B cell (primary cell): ENCODE data around the gene ADRB2. TPM values are rescaled to one million over a fixed set of nuclear protein-coding genes. Genes with fewer than 3 reads are reported as not detected.

Experiments
- ATAC-seq: fragments of 200-7000 bp; cut with Tn5 transposase; one replicate; pipeline ENCODE4 v1.10.0; 2021; ENCODE audit warnings: low read depth, mild to moderate bottlenecking, moderate number of reproducible peaks, moderate library complexity
- CTCF ChIA-PET: fragments of 350-600 bp; sonication (Branson Sonifier 250); formaldehyde crosslinking; loops from one replicate; lab custom pipeline; 2021; ENCODE audit warnings: antibody characterized with exemption, inconsistent platforms; lab: Charles Lee
- POLR2A ChIA-PET: fragments of 350-600 bp; sonication (Branson Sonifier 250); formaldehyde crosslinking; loops from one replicate; lab custom pipeline; 2021; ENCODE audit warnings: antibody characterized with exemption; lab: Charles Lee
- DNase-seq: peaks from one replicate; pipeline ENCODE4 v3.0.0; 2013
- H2AFZ ChIP-seq: 2 replicates; pipeline ENCODE4 v1.6.1; 2012; ENCODE audit warnings: mild to moderate bottlenecking, low read depth, low read length; ENCODE audit not compliant: insufficient read depth, poor library complexity, severe bottlenecking
- H3K27ac ChIP-seq, 2 donors: 1 replicate in 1 of 2; 2 replicates in 1 of 2; pipeline ENCODE4 v1.5.1; 2012 to 2013; ENCODE audit warnings: low read length in 2 of 2, mild to moderate bottlenecking in 2 of 2, moderate library complexity in 1 of 2
- H3K27me3 ChIP-seq, 4 experiments: fragments of 200-600 bp in 1 of 4; sonication (generic) in 1 of 4; replicated peaks in 1 of 4; 1 replicate in 2 of 4; 2 replicates in 2 of 4; pipeline versions ENCODE4 v1.6.1 to v1.7.0; 2013 to 2016; ENCODE audit warnings: low read length in 3 of 4, mild to moderate bottlenecking in 2 of 4, mixed read lengths in 1 of 4, moderate library complexity in 1 of 4; ENCODE audit not compliant: insufficient read depth in 4 of 4, control insufficient read depth in 3 of 4; ENCODE audit errors: control extremely low read depth in 1 of 4
- H3K36me3 ChIP-seq, 2 experiments: replicated peaks in 1 of 2; 1 replicate in 1 of 2; 2 replicates in 1 of 2; pipeline versions ENCODE4 v1.6.1 to v1.7.1; 2013; ENCODE audit warnings: low read length in 1 of 2; ENCODE audit not compliant: insufficient read depth in 2 of 2, control insufficient read depth in 1 of 2; ENCODE audit errors: control extremely low read depth in 1 of 2, extremely low read depth in 1 of 2
- H3K4me1 ChIP-seq, 2 donors: fragments of 200-600 bp in 1 of 2; sonication (generic) in 1 of 2; 1 replicate in 1 of 2; 2 replicates in 1 of 2; pipeline versions ENCODE4 v1.5.1 to v1.6.1; 2013 to 2017; ENCODE audit warnings: low read length in 2 of 2; ENCODE audit not compliant: control insufficient read depth in 2 of 2, insufficient read depth in 2 of 2
- H3K4me2 ChIP-seq: replicated peaks from 2 replicates; pipeline ENCODE3; 2012; ENCODE audit warnings: mild to moderate bottlenecking, low read depth, low read length; ENCODE audit not compliant: poor library complexity, severe bottlenecking
- H3K4me3 ChIP-seq, 5 experiments: fragments of 200-600 bp in 1 of 5; sonication (generic) in 1 of 5; 1 replicate in 3 of 5; 2 replicates in 2 of 5; pipeline versions ENCODE4 v1.5.1 to v1.7.0; 2011 to 2016; ENCODE audit warnings: low read length in 4 of 5, mild to moderate bottlenecking in 4 of 5, low read depth in 2 of 5, control low read depth in 1 of 5, moderate library complexity in 1 of 5; ENCODE audit not compliant: insufficient read depth in 1 of 5; ENCODE audit errors: control extremely low read depth in 1 of 5, extremely low read depth in 1 of 5
- H3K79me2 ChIP-seq: fragments of 200-600 bp; sonication (generic); one replicate; pipeline ENCODE4 v1.6.0; 2016; ENCODE audit warnings: low read length; ENCODE audit not compliant: control insufficient read depth, insufficient read depth
- H3K9ac ChIP-seq: fragments of 200-600 bp; sonication (generic); 2 replicates; pipeline ENCODE4 v1.6.1; 2017; ENCODE audit warnings: mild to moderate bottlenecking, low read length, moderate library complexity
- H3K9me3 ChIP-seq, 3 donors: one replicate each; pipeline versions ENCODE4 v1.6.1 to v1.7.1; 2013; ENCODE audit warnings: low read length in 2 of 3; ENCODE audit not compliant: control insufficient read depth in 2 of 3, insufficient read depth in 1 of 3; ENCODE audit errors: control extremely low read depth in 1 of 3
- H4K20me1 ChIP-seq: 2 replicates; pipeline ENCODE4 v1.6.0; 2012; ENCODE audit warnings: mild to moderate bottlenecking, low read length; ENCODE audit not compliant: insufficient read depth, control insufficient read depth, poor library complexity, severe bottlenecking
- H3K27ac Mint-ChIP-seq: one replicate; pipeline ENCODE4 v1.8.0; 2021; ENCODE audit warnings: mixed read lengths
- H3K27me3 Mint-ChIP-seq: one replicate; pipeline ENCODE4 v1.8.0; 2021; ENCODE audit warnings: mixed read lengths
- H3K4me1 Mint-ChIP-seq: one replicate; pipeline ENCODE4 v1.8.0; 2021; ENCODE audit warnings: mixed read lengths
- H3K4me3 Mint-ChIP-seq: one replicate; pipeline ENCODE4 v1.8.0; 2021; ENCODE audit warnings: mixed read lengths
- H3K9me3 Mint-ChIP-seq: one replicate; pipeline ENCODE4 v1.8.0; 2022; ENCODE audit warnings: mixed read lengths; ENCODE audit not compliant: insufficient read depth
- CTCF ChIP-seq: fragments of 200-600 bp; IDR thresholded peaks from one replicate; pipeline ENCODE4 v1.8.0; 2022; ENCODE audit warnings: antibody characterized with exemption, mild to moderate bottlenecking
- EZH2 ChIP-seq: IDR thresholded peaks from 2 replicates; pipeline ENCODE4 v1.6.1; 2012; ENCODE audit warnings: borderline replicate concordance, low read depth, mild to moderate bottlenecking, moderate library complexity, low read length; ENCODE audit not compliant: insufficient read depth, poor library complexity, severe bottlenecking
- WGBS: methylation state at CpG from one replicate; pipeline ENCODE4 v1.1.5; 2013; ENCODE audit warnings: missing lambda C conversion rate; ENCODE audit not compliant: insufficient coverage; 5-methylcytosine and 5-hydroxymethylcytosine counted together
- intact Hi-C: fragments of 100-400 bp; cut with micrococcal nuclease; formaldehyde crosslinking; loops from one replicate; pipeline ENCODE4 v1.10.0; 2022
- polyA plus RNA-seq: library from polyadenylated mRNA; depleted of rRNA; stranded (reverse); fragments of >200 nt; gene quantifications from 2 replicates; pipeline ENCODE4 v1.2.3, GENCODE V29; 2012
- total RNA-seq, 2 donors: library from RNA; stranded (reverse); fragments of 120-200 nt in 1 of 2; gene quantifications; 1 replicate in 1 of 2; 2 replicates in 1 of 2; pipeline versions ENCODE4 v1.2.3 to v1.2.4, GENCODE V29; 2013 to 2022

The ADRB2 gene
- total and polyA plus RNA-seq, 2 donors (not counting 1 experiment from before 2014, with no cell fraction given) = 6.0 to 12.4 TPM

DNA sequence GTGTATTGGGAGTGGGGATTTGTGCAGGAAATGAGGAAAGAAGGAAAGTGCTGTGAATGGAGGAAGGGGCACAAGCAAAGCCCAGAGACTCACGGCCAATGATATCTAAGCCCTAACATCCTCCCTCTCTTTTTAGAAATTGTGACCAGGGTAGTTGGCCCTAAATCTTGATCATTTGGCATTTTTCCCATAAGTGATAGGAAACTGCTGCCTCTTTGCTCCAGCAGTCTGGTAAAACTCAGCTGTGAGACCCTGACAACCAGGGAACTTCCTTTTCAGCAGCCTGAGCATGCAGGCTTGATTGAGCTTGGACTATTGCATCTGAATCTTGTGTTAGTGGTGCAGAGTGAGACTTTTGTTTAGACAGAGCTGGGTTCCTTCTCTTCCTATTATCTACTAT, 9.6 kb upstream of the ADRB2 start:
- ChIA-PET POLR2A (interaction anchor here (1.1 kb wide), 1 partner anchor 9 kb away, joined by 3 read pairs; no protein-coding TSS in a partner anchor), CTCF (interaction anchor here (1.1 to 2.6 kb wide), 4 partner anchors 12 to 141 kb away, joined by 3 to 11 read pairs (median 7); no protein-coding TSS in a partner anchor)
- intact Hi-C loops = no loop called here
- Histone ChIP-seq H3K79me2 (no peaks in the 10 kb centered on the region), H2AFZ (no peak overlapping the region), H3K27ac (peak overlapping the region; percentile 24 to 52), H4K20me1 (no peaks in the 10 kb centered on the region), H3K9me3 (peaks cover 0 to 6% (median 0%) of the 10 kb centered on the region in 3 donors), H3K36me3 (no peaks in the 10 kb centered on the region), H3K4me3 (peak overlapping the region in 1 of 5 experiments; percentile 3), H3K4me2 (peak overlapping the region; percentile 46), H3K4me1 (peaks cover 39 to 42% of the 10 kb centered on the region in 2 donors), H3K9ac (no peak overlapping the region), H3K27me3 (no peaks in the 10 kb centered on the region)
- Mint-ChIP-seq H3K27ac (peak overlapping the region; percentile 74), H3K27me3 (no peaks in the 10 kb centered on the region), H3K4me3 (peak overlapping the region; percentile 56), H3K4me1 (peaks cover 58% of the 10 kb centered on the region), H3K9me3 (no peaks in the 10 kb centered on the region)
- TF ChIP-seq EZH2 = no peak
- TF ChIP-seq CTCF = no peak
- DNase-seq = no peak
- no peak for ATAC-seq
- WGBS = no CpG with 5 or more reads among the region's 1 CpG

GRCh38 chr5:148817606-148818005, 8.8 kb upstream of the ADRB2 start:
- peak overlapping the region; percentile 46 for H3K4me2 ChIP-seq
- peaks cover 58% of the 10 kb centered on the region for H3K4me1 Mint-ChIP-seq
- H3K27ac Mint-ChIP-seq = peak overlapping the region; percentile 74
- H3K79me2 ChIP-seq = no peaks in the 10 kb centered on the region
- DNase-seq (no peak), ATAC-seq (no peak)
- peak overlapping the region; percentile 7 to 52 for H3K27ac ChIP-seq
- WGBS = no CpG with 5 or more reads among the region's 1 CpG
- peak overlapping the region; percentile 22 for H2AFZ ChIP-seq
- ChIA-PET POLR2A (interaction anchor here (0.6 to 1.1 kb wide), 3 partner anchors 8 to 21 kb away, joined by 3 to 4 read pairs (median 3); no protein-coding TSS in a partner anchor), CTCF (interaction anchor here (0.9 to 2.6 kb wide), 4 partner anchors 13 to 140 kb away, joined by 3 to 11 read pairs (median 7); no protein-coding TSS in a partner anchor)
- H3K9ac ChIP-seq = no peak overlapping the region
- intact Hi-C loops = no loop called here
- H3K4me3 ChIP-seq = no peak overlapping the region
- peak overlapping the region; percentile 1 for H3K4me3 Mint-ChIP-seq
- H3K9me3 Mint-ChIP-seq = no peaks in the 10 kb centered on the region
- H3K4me1 ChIP-seq = peaks cover 35 to 36% of the 10 kb centered on the region in 2 donors
- no peak for TF ChIP-seq EZH2
- no peak for TF ChIP-seq CTCF
- peaks cover 0 to 4% (median 0%) of the 10 kb centered on the region in 3 donors for H3K9me3 ChIP-seq
- H3K36me3 ChIP-seq = no peaks in the 10 kb centered on the region
- H3K27me3 ChIP-seq = no peaks in the 10 kb centered on the region
- no peaks in the 10 kb centered on the region for H3K27me3 Mint-ChIP-seq
- H4K20me1 ChIP-seq = no peaks in the 10 kb centered on the region
